PC-9 (cell line): Measurements from ENCODE around the gene PITPNM3.

Experiments
- CTCF ChIP-seq: fragments of 200-600 bp; sonication (generic); conservative IDR thresholded peaks from 2 replicates; pipeline ENCODE4 v1.6.1; 2017; ENCODE audit warnings: mixed run types, antibody characterized with exemption, mild to moderate bottlenecking, moderate library complexity
- EZH2 ChIP-seq: fragments of 200-600 bp; sonication (generic); IDR thresholded peaks from 2 replicates; pipeline ENCODE4 v1.8.0; 2017; ENCODE audit warnings: antibody characterized with exemption, low read depth

GRCh38 chr17:6457688-6458459 is 98.5 kb downstream of the PITPNM3 start:
- TF ChIP-seq EZH2, result no peak
- no peak for TF ChIP-seq CTCF
